Endothelial cell of umbilical vein (primary cell): Measurements from ENCODE around the gene ANKRD31. TPM values are rescaled to one million over a fixed set of nuclear protein-coding genes. Genes with fewer than 3 reads are reported as not detected.
"Not testable (repeated sequence)": the region's sequence is repeated elsewhere in the genome, so short reads cannot be mapped to it uniquely, and the experiment has no call there.

Source experiments
- BruUV-seq: library from RNA; stranded (reverse); fragments of 400-500 nt; replicated peaks from 2 replicates; lab custom pipeline; 2021; lab: Mats Ljungman, UMichigan
- CTCF ChIA-PET: fragments of 300-600, 350-600 bp; sonication (Branson Sonifier 250); formaldehyde crosslinking; loops from one replicate; lab custom pipeline; 2021; ENCODE audit warnings: antibody characterized with exemption, inconsistent platforms; lab: Charles Lee
- POLR2A ChIA-PET: fragments of 300-600, 350-600 bp; sonication (Branson Sonifier 250); formaldehyde crosslinking; loops from one replicate; lab custom pipeline; 2021; ENCODE audit warnings: antibody characterized with exemption, inconsistent platforms; lab: Charles Lee
- DNase-seq: peaks from one replicate; pipeline ENCODE4 v3.0.0-alpha.2; 2011; ENCODE audit warnings: low read depth, low spot score
- FAIRE-seq: peaks from 2 replicates; lab custom pipeline; 2011; peaks lifted over from hg19 to GRCh38; lab: Jason Lieb, UNC
- H2AFZ ChIP-seq: 2 replicates; pipeline ENCODE4 v1.6.0; 2012; ENCODE audit warnings: low read depth, low read length, control low read depth, inconsistent platforms
- H3K27ac ChIP-seq: 2 replicates; pipeline ENCODE4 v1.5.1; 2011; ENCODE audit warnings: low read depth, mild to moderate bottlenecking, control low read depth, low read length, moderate library complexity; ENCODE audit not compliant: insufficient read depth
- H3K27me3 ChIP-seq, 2 experiments: 2 replicates each; pipeline versions ENCODE4 v1.6.0 to v1.6.1; 2011; ENCODE audit warnings: low read length in 2 of 2, mixed read lengths in 1 of 2; ENCODE audit not compliant: control insufficient read depth in 2 of 2, insufficient read depth in 2 of 2
- H3K36me3 ChIP-seq, 2 experiments: 2 replicates in 1 of 2; 3 replicates in 1 of 2; pipeline ENCODE4 v1.5.1; 2011; ENCODE audit warnings: low read length in 2 of 2, mild to moderate bottlenecking in 1 of 2, moderate library complexity in 1 of 2; ENCODE audit not compliant: control insufficient read depth in 2 of 2, insufficient read depth in 2 of 2; ENCODE audit errors: extremely low read depth in 1 of 2
- H3K4me1 ChIP-seq: 3 replicates; pipeline ENCODE4 v1.5.1; 2011; ENCODE audit warnings: mild to moderate bottlenecking, low read length; ENCODE audit not compliant: control insufficient read depth, insufficient read depth; ENCODE audit errors: extremely low read depth
- H3K4me2 ChIP-seq: 2 replicates; pipeline ENCODE4 v1.6.1; 2011; ENCODE audit warnings: low read length, control low read depth, mixed read lengths; ENCODE audit not compliant: insufficient read depth
- H3K4me3 ChIP-seq, 3 experiments: fragments of 200-600 bp in 1 of 3; sonication (generic), shearing (Covaris generic) in 1 of 3; replicated peaks in 1 of 3; 2 replicates each; pipeline ENCODE4 v1.5.1; 2011 to 2016; ENCODE audit warnings: control low read depth in 3 of 3, low read length in 3 of 3, mild to moderate bottlenecking in 2 of 3, inconsistent platforms in 1 of 3, low read depth in 1 of 3, moderate library complexity in 1 of 3; ENCODE audit not compliant: insufficient read depth in 1 of 3
- H3K79me2 ChIP-seq: 2 replicates; pipeline ENCODE4 v1.6.0; 2012; ENCODE audit warnings: low read length, inconsistent platforms; ENCODE audit not compliant: control insufficient read depth, insufficient read depth
- H3K9ac ChIP-seq: replicated peaks from 2 replicates; pipeline ENCODE3; 2011; ENCODE audit warnings: low read length, control low read depth; ENCODE audit not compliant: insufficient read depth; ENCODE audit errors: extremely low read depth
- H3K9me1 ChIP-seq: replicated peaks from 3 replicates; pipeline ENCODE4 v1.6.0; 2011; ENCODE audit warnings: mild to moderate bottlenecking, low read length; ENCODE audit not compliant: control insufficient read depth, insufficient read depth; ENCODE audit errors: extremely low read depth
- H3K9me3 ChIP-seq: replicated peaks from 2 replicates; pipeline ENCODE4 v1.5.1; 2012; ENCODE audit warnings: low read length, inconsistent platforms; ENCODE audit not compliant: control insufficient read depth, insufficient read depth
- H4K20me1 ChIP-seq: replicated peaks from 2 replicates; pipeline ENCODE3; 2011; ENCODE audit warnings: mild to moderate bottlenecking, low read length; ENCODE audit not compliant: control insufficient read depth, insufficient read depth; ENCODE audit errors: extremely low read depth
- POLR2AphosphoS5 ChIP-seq: IDR thresholded peaks from 2 replicates; pipeline ENCODE4 v1.6.1; 2012; ENCODE audit warnings: low read depth, mild to moderate bottlenecking, control low read depth, low read length, moderate library complexity; ENCODE audit not compliant: insufficient read depth
- dilution Hi-C: fragments of 300-500 bp; cut with MboI; formaldehyde crosslinking; loops from one replicate; pipeline ENCODE4 v1.15.0; 2019; ENCODE audit warnings: low sequenced_read_pairs; ENCODE audit not compliant: extremely low pct_ligation_motif_present
- intact Hi-C: fragments of 100-400 bp; cut with micrococcal nuclease; formaldehyde crosslinking; loops from one replicate; pipeline ENCODE4 v1.10.0; 2022
- polyA plus RNA-seq, 4 experiments: library from polyadenylated mRNA; depleted of rRNA in 3 of 4; stranded (reverse) in 3 of 4; unstranded in 1 of 4; fragments of >200 nt; gene quantifications; 2 replicates each; pipeline versions ENCODE4 v1.2.1 to v1.2.3, GENCODE V29; 2011 to 2012; ENCODE audit warnings: missing spikeins in 1 of 4
- total RNA-seq: library from RNA; stranded (reverse); gene quantifications from 2 replicates; pipeline ENCODE4 v1.2.3, GENCODE V29; 2021
- TF ChIP-seq, protein P1 (sequence below), 2 donors: IDR thresholded peaks; 1 replicate in 1 of 2; 2 replicates in 1 of 2; pipeline ENCODE4 v1.5.1; 2011; ENCODE audit warnings: low read length in 2 of 2, mild to moderate bottlenecking in 2 of 2, moderate library complexity in 2 of 2, control low read depth in 1 of 2, inconsistent platforms in 1 of 2, low read depth in 1 of 2; ENCODE audit not compliant: insufficient read depth in 1 of 2; ENCODE audit errors: extremely low read depth in 1 of 2

Gene ANKRD31
- total and polyA plus RNA-seq, 2 donors (not counting 3 experiments of a cell fraction or from before 2014, with no cell fraction given), result not detected

DNA sequence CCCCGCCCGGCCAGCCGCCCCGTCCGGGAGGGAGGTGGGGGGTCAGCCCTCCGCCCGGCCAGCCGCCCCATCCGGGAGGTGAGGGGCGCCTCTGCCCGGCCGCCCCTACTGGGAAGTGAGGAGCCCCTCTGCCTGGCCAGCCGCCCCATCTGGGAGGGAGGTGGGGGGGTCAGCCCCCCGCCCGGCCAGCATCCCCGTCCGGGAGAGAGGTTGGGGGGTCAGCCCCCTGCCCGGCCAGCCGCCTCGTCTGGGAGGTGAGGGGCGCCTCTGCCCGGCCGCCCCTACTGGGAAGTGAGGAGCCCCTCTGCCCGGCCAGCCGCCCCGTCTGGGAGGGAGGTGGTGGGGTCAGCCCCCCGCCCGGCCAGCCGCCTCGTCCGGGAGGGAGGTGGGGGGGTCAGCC lies 33.9 kb upstream of the ANKRD31 start:
- BruUV-seq, intact Hi-C loops, FAIRE-seq: not testable (repeated sequence)

DNA sequence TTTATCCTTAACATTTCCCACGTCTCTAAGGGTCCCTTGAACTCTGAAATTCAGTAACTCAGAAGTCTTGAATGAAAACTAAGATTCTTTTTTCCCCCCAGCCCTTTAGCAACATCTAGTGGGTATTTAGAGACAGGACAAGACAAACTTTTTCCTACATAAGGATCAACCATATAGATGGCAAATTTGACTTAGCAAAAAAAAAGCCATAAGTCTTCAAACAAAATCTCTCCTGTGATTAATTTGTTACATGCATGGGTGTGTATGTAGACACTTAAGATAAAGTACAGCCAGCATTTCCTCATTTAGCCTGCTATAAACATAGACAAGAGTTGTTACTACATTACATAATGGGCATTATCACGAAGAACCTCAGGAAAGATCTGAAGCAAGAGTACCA lies 29.1 kb upstream of the ANKRD31 start:
- Histone ChIP-seq H3K79me2 (no peaks in the 10 kb centered on the region), H3K9me3 (no peaks in the 10 kb centered on the region), H2AFZ (no peak overlapping the region), H3K27me3 (no peaks in the 10 kb centered on the region), H3K36me3 (no peaks in the 10 kb centered on the region), H3K4me1 (no peaks in the 10 kb centered on the region), H3K4me3 (no peak overlapping the region), H4K20me1 (no peaks in the 10 kb centered on the region), H3K9ac (no peak overlapping the region), H3K4me2 (no peak overlapping the region), H3K9me1 (no peaks in the 10 kb centered on the region), H3K27ac (no peak overlapping the region)
- dilution Hi-C loops, result no loop called here
- POLR2A ChIA-PET, result no interaction called here
- DNase-seq (peak; percentile 28), FAIRE-seq (no peak)
- CTCF ChIA-PET, result interaction anchor here (0.9 to 1.0 kb wide), 2 partner anchors 29 to 341 kb away, joined by 3 to 7 read pairs; partner anchors contain the start of gene ANKRD31
- TF ChIP-seq, protein P1, sequence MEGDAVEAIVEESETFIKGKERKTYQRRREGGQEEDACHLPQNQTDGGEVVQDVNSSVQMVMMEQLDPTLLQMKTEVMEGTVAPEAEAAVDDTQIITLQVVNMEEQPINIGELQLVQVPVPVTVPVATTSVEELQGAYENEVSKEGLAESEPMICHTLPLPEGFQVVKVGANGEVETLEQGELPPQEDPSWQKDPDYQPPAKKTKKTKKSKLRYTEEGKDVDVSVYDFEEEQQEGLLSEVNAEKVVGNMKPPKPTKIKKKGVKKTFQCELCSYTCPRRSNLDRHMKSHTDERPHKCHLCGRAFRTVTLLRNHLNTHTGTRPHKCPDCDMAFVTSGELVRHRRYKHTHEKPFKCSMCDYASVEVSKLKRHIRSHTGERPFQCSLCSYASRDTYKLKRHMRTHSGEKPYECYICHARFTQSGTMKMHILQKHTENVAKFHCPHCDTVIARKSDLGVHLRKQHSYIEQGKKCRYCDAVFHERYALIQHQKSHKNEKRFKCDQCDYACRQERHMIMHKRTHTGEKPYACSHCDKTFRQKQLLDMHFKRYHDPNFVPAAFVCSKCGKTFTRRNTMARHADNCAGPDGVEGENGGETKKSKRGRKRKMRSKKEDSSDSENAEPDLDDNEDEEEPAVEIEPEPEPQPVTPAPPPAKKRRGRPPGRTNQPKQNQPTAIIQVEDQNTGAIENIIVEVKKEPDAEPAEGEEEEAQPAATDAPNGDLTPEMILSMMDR (IDR thresholded peaks at IDR 0.05; ENCODE audit: extremely low read depth in 1 of 2, insufficient read depth in 1 of 2, low read depth in 1 of 2, low read length in 2 of 2), result peak in 1 of 2 donors; percentile 30
- TF ChIP-seq POLR2AphosphoS5, result no peak
- no TSS peak for BruUV-seq
- intact Hi-C loops, result loop anchor here (5.0 to 10.0 kb wide), 2 partner anchors 211 to 593 kb away; partner anchors contain the start of gene GCNT4

More for the DNA sequence above, 33.9 kb upstream of the ANKRD31 start:
- CTCF ChIA-PET, H3K9me1 ChIP-seq, H3K79me2 ChIP-seq, H3K4me3 ChIP-seq, DNase-seq, H3K9me3 ChIP-seq, H3K4me2 ChIP-seq, H3K4me1 ChIP-seq, H3K27ac ChIP-seq, H3K9ac ChIP-seq, H4K20me1 ChIP-seq, H2AFZ ChIP-seq, POLR2A ChIA-PET, H3K36me3 ChIP-seq, H3K27me3 ChIP-seq, dilution Hi-C loops: not testable (repeated sequence)
